CD4-positive, alpha-beta T cell treated with Interferon alpha-2 for 1 hour (primary cell): ENCODE measurements around the gene SIKE1.
"Not testable (repeated sequence)": the region's sequence is repeated elsewhere in the genome, so short reads cannot be mapped to it uniquely, and the experiment has no call there.

Experiments used
- DNase-seq, 2 donors: peaks; one replicate each; pipeline ENCODE4 v3.0.0-alpha.2; 2020 to 2022

Gene SIKE1

GRCh38 chr1:114780344-114781226 lies at the start of gene SIKE1:
Gene SIKE1, minus strand, starts transcription at chr1:114780685. Its CDS starts 78 bp downstream, at chr1:114780607.
- DNase-seq: peak; percentile 95 to 96

DNA sequence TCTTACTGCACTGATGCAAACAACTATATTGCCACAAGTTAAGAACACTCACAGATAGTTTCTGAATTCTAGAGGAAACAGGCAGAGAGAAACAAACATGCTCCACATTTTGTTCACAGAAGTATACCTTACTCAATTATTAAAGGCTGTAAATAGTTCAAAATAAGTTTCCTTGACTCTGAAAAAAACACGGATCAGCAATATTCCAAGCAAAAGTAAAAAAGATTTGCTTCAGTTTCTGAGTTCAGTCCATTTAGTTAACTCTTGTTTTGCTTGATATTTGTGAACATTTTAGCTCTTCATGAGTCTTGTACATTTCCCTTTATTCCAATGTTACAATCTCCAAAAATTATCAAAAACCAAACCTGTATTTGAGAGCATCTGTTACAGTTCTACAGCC lies 49.6 kb upstream of the SIKE1 start:
- not testable (repeated sequence) for DNase-seq

DNA sequence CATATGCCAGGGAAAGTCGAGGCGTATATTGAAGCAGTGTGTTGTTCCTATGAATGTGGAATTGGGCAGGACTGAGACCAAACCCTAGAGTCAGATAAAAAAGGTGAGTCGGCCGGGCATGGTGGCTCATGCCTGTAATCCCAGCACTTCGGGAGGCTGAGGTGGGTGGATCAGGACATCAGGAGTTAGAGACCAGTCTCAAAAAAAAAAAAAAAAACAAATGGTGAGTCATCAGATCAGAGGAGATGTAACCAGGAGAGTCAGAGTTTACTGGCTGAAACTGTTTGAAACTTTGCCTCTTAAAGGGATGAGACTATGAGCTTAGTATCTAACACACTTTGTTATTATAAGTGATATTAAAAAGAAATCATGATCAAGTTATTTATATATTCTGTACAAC lies 47.8 kb upstream of the SIKE1 start:
- no peak for DNase-seq

- DNase-seq: no peak
These were observed 41.5 kb upstream of the SIKE1 start for GRCh38 chr1:114821978-114822377.

DNA sequence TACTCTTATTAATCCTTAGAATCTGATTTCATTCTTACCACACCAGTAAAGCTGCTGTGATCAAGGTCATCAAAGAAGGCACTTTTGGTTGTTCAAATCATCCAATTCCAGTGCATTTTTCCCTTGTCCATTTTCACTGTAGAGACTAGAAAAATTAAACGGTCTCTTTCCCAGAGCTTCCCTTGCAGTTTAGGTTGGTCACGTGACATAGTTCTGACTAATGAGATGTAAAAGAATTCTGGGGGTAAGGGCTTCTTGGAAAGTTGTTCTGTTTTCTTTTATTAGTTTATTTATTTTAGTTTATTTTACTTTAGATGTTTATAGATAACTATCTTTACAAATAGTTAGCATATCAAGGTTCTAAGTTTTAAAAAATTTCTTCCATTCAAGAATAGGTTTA lies 39.9 kb upstream of the SIKE1 start:
- no peak for DNase-seq

DNA sequence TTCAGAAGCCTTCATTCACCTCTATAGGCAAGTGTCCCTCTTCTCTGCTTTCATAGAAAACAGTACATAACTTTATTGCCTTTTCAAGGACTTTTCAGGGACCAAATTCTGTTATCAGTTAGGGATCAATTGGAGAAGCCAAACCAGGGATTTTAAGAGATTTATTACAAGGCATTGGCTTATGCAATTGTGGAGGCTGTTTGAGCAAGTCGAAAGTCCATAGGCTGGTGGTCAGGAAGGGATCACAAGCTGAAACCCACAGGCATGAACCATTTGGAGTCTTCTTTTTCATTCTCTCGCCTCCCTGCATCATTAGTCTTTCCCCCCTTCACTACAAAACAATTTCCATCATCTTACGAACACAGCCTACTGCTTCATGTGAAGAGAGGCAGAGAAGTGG lies 39.4 kb upstream of the SIKE1 start:
- no peak for DNase-seq

GRCh38 chr1:114804449-114804848 lies 24.0 kb upstream of the SIKE1 start:
- not testable (repeated sequence) for DNase-seq

- DNase-seq: no peak
These were observed 22.5 kb upstream of the SIKE1 start for GRCh38 chr1:114803001-114803400.

- DNase-seq: no peak
These were observed 13.6 kb upstream of the SIKE1 start for GRCh38 chr1:114794038-114794437.

DNA sequence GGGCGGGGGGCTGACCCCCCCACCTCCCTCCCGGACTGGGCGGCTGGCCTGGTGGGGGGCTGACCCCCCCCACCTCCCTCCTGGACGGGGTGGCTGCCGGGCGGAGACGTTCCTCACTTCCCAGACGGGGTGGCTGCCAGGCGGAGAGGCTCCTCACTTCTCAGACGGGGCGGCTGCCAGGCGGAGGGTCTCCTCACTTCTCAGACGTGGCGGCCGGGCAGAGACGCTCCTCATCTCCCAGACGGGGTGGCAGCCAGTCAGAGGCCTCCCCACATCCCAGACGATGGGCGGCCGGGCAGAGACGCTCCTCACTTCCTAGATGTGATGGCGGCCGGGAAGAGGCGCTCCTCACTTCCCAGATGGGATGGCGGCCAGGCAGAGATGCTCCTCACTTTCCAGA lies 10.1 kb upstream of the SIKE1 start:
- DNase-seq: not testable (repeated sequence)

DNA sequence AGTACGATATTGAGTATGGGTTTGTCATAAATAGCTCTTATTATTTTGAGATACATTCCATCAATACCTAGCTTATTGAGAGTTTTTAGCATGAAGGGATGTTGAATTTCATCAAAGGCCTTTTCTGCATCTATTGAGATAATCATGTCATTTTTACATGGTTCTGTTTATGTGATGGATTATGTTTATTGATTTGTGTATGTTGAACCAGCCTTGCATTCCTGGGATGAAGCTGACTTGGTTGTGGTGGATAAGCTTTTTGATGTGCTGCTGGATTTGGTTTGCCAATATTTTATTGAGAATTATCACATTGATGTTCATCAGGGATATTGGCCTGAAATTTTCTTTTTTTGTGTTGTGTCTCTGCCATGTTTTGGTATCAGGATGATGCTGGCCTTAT lies 6.0 kb upstream of the SIKE1 start:
- DNase-seq: not testable (repeated sequence)

- DNase-seq: no peak
These were observed 2.0 kb upstream of the SIKE1 start for GRCh38 chr1:114782476-114782875.

DNA sequence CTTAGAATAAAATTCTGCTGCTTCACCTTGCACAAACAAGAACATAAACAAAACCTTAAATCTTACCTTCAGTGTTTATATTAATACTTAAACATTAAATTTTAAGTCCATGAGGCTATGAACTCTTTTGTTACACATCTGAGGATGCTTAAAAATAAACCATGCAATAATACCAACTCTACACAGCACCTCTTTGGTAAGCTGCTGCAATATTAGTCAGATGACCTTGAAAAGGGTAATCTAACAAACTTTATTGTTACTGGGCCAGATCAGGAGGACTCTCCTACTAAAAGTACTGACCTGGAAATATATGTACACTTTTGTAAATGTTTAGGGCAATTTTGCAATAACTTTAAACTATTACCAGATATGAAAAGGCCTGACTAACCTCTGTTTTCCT lies 763 bp downstream of the SIKE1 start:
- no peak for DNase-seq

GRCh38 chr1:114776726-114777125 lies 3.8 kb downstream of the SIKE1 start:
- DNase-seq: not testable (repeated sequence)

GRCh38 chr1:114771992-114772391 lies 8.5 kb downstream of the SIKE1 start:
- DNase-seq: no peak

GRCh38 chr1:114770989-114771388 lies 9.5 kb downstream of the SIKE1 start:
- no peak for DNase-seq

DNA sequence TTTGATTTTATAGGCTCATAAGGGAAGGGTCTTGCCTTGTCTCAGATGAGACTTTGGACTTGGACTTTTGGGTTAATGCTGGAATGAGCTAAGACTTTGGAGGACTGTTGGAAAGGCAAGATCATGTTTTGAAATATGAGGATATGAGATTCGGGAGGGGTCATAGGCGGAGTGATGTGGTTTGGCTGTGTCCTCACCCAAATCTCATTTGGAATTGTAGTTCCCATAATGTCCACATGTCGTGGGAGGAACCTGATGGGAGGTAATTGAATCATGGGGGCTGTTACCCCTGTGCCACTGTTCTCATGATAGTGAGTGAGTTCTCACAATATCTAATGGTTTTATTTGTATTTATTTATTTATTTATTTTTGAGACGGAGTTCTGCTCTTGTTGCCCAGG lies 15.8 kb downstream of the SIKE1 start:
- DNase-seq: no peak

- DNase-seq: no peak
These were observed 22.1 kb downstream of the SIKE1 start for GRCh38 chr1:114758256-114758832.

GRCh38 chr1:114757455-114758255 lies 22.8 kb downstream of the SIKE1 start, which contains the start of gene CSDE1:
Gene CSDE1, minus strand, starts transcription at chr1:114757984. Its CDS starts 18,094 bp downstream, at chr1:114739890.
- peak; percentile 97 to 99 for DNase-seq

DNA sequence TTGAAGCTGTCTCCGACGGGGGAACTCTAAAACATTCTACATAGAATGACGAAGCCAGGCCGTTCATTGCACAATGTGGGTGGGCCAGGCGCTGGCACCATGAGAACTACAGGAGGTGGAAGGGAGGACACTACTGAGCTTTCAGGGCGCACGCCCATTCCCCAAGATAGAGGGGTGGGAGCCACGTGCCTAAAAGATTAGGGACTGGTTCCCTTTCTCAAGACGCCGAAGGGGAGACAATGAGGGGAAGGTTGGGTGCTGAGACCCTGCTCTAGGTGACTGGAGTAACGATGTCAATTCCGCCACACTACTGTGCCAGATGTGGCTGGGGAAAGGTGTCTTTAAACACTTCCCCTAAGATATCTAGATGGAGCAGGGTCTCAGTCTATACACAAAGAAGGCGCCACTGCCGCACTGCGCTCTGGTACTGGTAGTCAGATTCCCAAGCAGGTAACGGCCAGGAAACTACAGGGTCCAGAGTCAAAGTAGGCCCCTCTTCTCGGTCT lies 23.5 kb downstream of the SIKE1 start:
- DNase-seq: peak; percentile 8 to 27

- peak in 1 of 2 donors; percentile 52 for DNase-seq
These were observed 24.2 kb downstream of the SIKE1 start for GRCh38 chr1:114756009-114756892.
